ENCODE data around the gene LRWD1.

Gene LRWD1

DNA sequence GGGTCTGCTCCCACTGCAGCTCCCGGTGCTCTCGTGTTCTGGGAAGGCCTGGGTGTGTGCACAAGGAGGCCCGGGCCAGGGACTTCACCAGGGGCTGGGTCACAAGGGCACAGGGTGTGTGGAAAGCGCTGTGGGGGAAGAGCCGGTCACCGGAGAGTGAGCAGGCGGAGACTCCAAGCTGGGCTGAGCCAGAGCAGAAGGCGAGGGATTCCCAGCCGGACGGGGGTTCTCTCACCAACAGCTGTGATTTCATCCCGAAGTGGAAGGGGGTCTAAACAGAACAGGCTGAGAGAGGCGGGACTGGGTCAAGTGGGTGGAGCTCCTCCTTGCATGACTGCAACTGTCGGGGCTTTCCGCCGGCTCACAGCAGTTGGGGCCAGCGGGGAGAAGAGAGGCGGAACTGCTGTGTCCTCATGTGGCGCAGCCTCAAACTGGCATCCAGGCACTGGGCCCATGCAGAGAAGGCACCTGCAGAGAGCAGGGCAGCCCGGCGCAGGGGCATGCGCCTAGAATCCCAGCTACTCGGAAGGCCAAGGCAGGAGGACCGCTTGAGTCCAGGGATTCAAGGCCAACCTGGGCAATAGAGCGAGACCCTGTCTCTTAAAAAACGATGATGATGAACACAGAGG is 39.0 kb upstream of the LRWD1 start:
- TF ChIP-seq SIN3A (IDR thresholded peaks at IDR 0.05; ENCODE audit: borderline replicate concordance, insufficient read depth, low read length): no peak
- no peak for TF ChIP-seq TAF1 (IDR thresholded peaks at IDR 0.05; ENCODE audit: borderline replicate concordance, insufficient read depth, low read length)
- no peak for TF ChIP-seq FOXP2 (optimal IDR thresholded peaks at IDR 0.05; ENCODE audit: borderline replicate concordance, extremely low read depth, extremely low read length, insufficient read depth)
- no peak for TF ChIP-seq POLR2AphosphoS5 (IDR thresholded peaks at IDR 0.05; ENCODE audit: low read depth, low read length)
- no peak for TF ChIP-seq REST (IDR thresholded peaks at IDR 0.05; ENCODE audit: insufficient read depth in 1 of 2, low read depth in 2 of 2, low read length in 2 of 2)

- TF ChIP-seq REST (IDR thresholded peaks at IDR 0.05; ENCODE audit: insufficient read depth in 1 of 2, low read depth in 2 of 2, low read length in 2 of 2) (no peak), TAF1 (IDR thresholded peaks at IDR 0.05; ENCODE audit: borderline replicate concordance, insufficient read depth, low read length) (no peak), POLR2AphosphoS5 (IDR thresholded peaks at IDR 0.05; ENCODE audit: low read depth, low read length) (no peak), FOXP2 (optimal IDR thresholded peaks at IDR 0.05; ENCODE audit: borderline replicate concordance, extremely low read depth, extremely low read length, insufficient read depth) (no peak), SIN3A (IDR thresholded peaks at IDR 0.05; ENCODE audit: borderline replicate concordance, insufficient read depth, low read length) (no peak)
These were observed 38.3 kb upstream of the LRWD1 start for GRCh38 chr7:102426268-102427018.

DNA sequence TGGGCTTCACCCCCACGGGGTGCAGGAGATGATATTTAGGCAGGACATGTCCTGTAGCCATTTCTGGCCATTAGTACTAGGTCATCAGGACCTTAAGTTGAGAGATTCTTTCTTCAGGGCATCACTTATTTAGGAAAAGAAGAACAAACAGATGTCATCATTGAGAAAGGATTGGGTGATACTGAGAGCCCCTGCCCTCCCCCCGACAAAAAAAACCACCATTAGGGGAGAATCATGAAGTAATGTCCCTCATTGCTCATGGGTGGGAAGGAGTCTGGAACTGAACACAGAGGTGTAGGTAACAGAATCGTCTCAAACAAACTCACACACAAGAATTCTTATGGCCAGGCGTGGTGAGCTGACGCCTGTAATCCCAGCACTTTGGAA is 37.8 kb upstream of the LRWD1 start:
- TF ChIP-seq POLR2AphosphoS5 (IDR thresholded peaks at IDR 0.05; ENCODE audit: low read depth, low read length) (no peak), SIN3A (IDR thresholded peaks at IDR 0.05; ENCODE audit: borderline replicate concordance, insufficient read depth, low read length) (no peak), FOXP2 (optimal IDR thresholded peaks at IDR 0.05; ENCODE audit: borderline replicate concordance, extremely low read depth, extremely low read length, insufficient read depth) (no peak), REST (IDR thresholded peaks at IDR 0.05; ENCODE audit: insufficient read depth in 1 of 2, low read depth in 2 of 2, low read length in 2 of 2) (no peak), TAF1 (IDR thresholded peaks at IDR 0.05; ENCODE audit: borderline replicate concordance, insufficient read depth, low read length) (no peak)

DNA sequence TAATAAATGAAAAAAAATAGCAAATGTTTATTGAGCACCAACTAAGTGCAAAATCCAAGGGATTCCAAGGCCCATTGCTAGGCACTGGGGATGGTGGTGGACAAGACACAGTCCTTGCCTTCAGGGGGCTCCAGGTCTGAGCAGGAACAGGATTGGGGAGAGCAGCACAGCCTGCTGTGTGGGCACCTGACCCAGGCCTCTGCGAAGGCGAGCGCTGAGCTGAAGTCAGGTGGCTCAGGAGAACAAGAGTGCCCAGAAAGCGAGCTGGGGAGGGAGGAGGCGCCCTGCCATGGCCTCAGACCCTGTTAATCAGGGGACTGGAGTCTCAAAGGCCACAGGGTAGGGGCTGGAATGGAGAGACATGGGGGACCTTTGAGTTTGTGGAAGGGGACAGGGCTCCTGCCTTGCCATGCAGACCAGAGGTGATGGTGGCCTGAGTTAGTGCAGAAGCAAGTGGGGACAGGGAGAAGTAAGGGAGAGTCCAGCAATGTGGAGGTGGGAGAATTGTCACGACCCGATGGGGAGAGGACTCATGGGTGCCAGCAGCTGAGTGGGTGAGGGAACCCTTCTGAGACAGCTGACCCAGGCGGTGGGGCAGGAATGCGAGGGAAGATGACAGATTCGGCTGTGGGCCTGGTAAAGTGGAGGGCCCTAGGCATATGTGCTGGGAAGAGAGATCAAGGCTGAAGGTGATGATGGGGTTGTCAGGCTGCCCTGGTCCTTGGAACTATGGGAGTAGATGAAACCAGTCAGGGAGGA is 35.5 kb upstream of the LRWD1 start:
- TF ChIP-seq POLR2AphosphoS5 (IDR thresholded peaks at IDR 0.05; ENCODE audit: low read depth, low read length): no peak
- no peak for TF ChIP-seq TAF1 (IDR thresholded peaks at IDR 0.05; ENCODE audit: borderline replicate concordance, insufficient read depth, low read length)
- no peak for TF ChIP-seq FOXP2 (optimal IDR thresholded peaks at IDR 0.05; ENCODE audit: borderline replicate concordance, extremely low read depth, extremely low read length, insufficient read depth)
- no peak for TF ChIP-seq REST (IDR thresholded peaks at IDR 0.05; ENCODE audit: insufficient read depth in 1 of 2, low read depth in 2 of 2, low read length in 2 of 2)
